GM23338 (cell line): ENCODE data around the gene C16orf95.

Experiments
- CTCF ChIP-seq, 2 experiments: fragments of 200-600 bp in 1 of 2; sonication (generic) in 1 of 2; conservative IDR thresholded peaks; 2 replicates each; pipeline versions ENCODE4 v1.5.1 to v1.6.1; 2016 to 2017; ENCODE audit warnings: antibody characterized with exemption in 2 of 2, low read depth in 2 of 2, mild to moderate bottlenecking in 2 of 2, moderate library complexity in 1 of 2
- EZH2 ChIP-seq: fragments of 200-600 bp; sonication (generic); IDR thresholded peaks from one replicate; pipeline ENCODE4 v1.8.0; 2017; ENCODE audit warnings: antibody characterized with exemption, mild to moderate bottlenecking, low read depth; ENCODE audit not compliant: unreplicated experiment
- EZH2phosphoT487 ChIP-seq: fragments of 200-600 bp; sonication (generic); IDR thresholded peaks from one replicate; pipeline ENCODE4 v1.8.1; 2018; ENCODE audit warnings: antibody characterized with exemption; ENCODE audit not compliant: unreplicated experiment
- POLR2AphosphoS5 ChIP-seq: IDR thresholded peaks from 2 replicates; pipeline ENCODE4 v1.6.1; 2016; ENCODE audit warnings: antibody characterized with exemption, low read depth
- ZNF331 ChIP-seq: fragments of 250-450 bp; sonication (Bioruptor Pico); IDR thresholded peaks from 2 replicates; pipeline ENCODE4 v1.5.0; 2020; ENCODE audit warnings: low read depth, mild to moderate bottlenecking, moderate library complexity

- TF ChIP-seq CTCF (conservative IDR thresholded peaks at IDR 0.05; ENCODE audit: low read depth in 2 of 2) (no peak), POLR2AphosphoS5 (no peak), EZH2 (no peak), ZNF331 (CRISPR knock-in tag) (no peak), EZH2phosphoT487 (no peak)
These were observed 5.2 kb downstream of the C16orf95 start for GRCh38 chr16:87312008-87312407.
